PFSK-1 (cell line): ENCODE measurements around the gene OR51A7.

Experiments
- FOXP2 ChIP-seq: optimal IDR thresholded peaks from 2 replicates; pipeline ENCODE3; 2011; ENCODE audit warnings: borderline replicate concordance, control low read depth, inconsistent platforms; ENCODE audit not compliant: insufficient read depth; ENCODE audit errors: extremely low read length, extremely low read depth
- POLR2AphosphoS5 ChIP-seq: IDR thresholded peaks from 2 replicates; pipeline ENCODE4 v1.6.1; 2012; ENCODE audit warnings: low read depth, mild to moderate bottlenecking, control low read depth, low read length, moderate library complexity
- SIN3A ChIP-seq: IDR thresholded peaks from 2 replicates; pipeline ENCODE4 v1.6.1; 2012; ENCODE audit warnings: mild to moderate bottlenecking, low read length, moderate library complexity, borderline replicate concordance; ENCODE audit not compliant: insufficient read depth
- TAF1 ChIP-seq: IDR thresholded peaks from 2 replicates; pipeline ENCODE4 v1.6.1; 2012; ENCODE audit warnings: low read length, control low read depth, borderline replicate concordance; ENCODE audit not compliant: insufficient read depth
- TF ChIP-seq, protein P1 (sequence below), 2 experiments: IDR thresholded peaks; 2 replicates each; pipeline versions ENCODE4 v1.6.1 to v1.8.0; 2011 to 2012; ENCODE audit warnings: low read depth in 2 of 2, low read length in 2 of 2, control low read depth in 1 of 2, inconsistent platforms in 1 of 2, mild to moderate bottlenecking in 1 of 2, moderate library complexity in 1 of 2; ENCODE audit not compliant: insufficient read depth in 1 of 2

The OR51A7 gene

DNA sequence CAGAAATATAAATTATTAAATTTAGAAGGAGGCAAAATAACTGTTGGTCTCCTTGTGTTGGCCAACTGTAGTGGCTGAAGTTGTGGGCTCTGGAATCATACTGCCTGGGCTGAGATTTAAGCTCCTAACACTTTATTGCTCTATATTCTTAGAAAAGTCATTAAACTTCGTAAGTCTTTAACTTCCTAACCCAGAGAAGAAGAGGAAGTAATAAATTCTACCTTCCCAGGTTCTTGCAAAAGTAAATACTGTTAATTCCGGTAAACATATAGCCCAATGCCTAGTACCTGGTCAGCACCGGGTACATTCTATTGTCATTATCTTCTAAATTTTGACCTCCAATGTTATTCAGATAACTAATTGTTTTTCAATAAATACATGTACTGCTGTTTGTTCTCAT is 17.4 kb upstream of the OR51A7 start:
- TF ChIP-seq TAF1 (no peak), POLR2AphosphoS5 (no peak), SIN3A (no peak)
- TF ChIP-seq, protein P1, sequence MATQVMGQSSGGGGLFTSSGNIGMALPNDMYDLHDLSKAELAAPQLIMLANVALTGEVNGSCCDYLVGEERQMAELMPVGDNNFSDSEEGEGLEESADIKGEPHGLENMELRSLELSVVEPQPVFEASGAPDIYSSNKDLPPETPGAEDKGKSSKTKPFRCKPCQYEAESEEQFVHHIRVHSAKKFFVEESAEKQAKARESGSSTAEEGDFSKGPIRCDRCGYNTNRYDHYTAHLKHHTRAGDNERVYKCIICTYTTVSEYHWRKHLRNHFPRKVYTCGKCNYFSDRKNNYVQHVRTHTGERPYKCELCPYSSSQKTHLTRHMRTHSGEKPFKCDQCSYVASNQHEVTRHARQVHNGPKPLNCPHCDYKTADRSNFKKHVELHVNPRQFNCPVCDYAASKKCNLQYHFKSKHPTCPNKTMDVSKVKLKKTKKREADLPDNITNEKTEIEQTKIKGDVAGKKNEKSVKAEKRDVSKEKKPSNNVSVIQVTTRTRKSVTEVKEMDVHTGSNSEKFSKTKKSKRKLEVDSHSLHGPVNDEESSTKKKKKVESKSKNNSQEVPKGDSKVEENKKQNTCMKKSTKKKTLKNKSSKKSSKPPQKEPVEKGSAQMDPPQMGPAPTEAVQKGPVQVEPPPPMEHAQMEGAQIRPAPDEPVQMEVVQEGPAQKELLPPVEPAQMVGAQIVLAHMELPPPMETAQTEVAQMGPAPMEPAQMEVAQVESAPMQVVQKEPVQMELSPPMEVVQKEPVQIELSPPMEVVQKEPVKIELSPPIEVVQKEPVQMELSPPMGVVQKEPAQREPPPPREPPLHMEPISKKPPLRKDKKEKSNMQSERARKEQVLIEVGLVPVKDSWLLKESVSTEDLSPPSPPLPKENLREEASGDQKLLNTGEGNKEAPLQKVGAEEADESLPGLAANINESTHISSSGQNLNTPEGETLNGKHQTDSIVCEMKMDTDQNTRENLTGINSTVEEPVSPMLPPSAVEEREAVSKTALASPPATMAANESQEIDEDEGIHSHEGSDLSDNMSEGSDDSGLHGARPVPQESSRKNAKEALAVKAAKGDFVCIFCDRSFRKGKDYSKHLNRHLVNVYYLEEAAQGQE (IDR thresholded peaks at IDR 0.05; ENCODE audit: insufficient read depth in 1 of 2, low read depth in 2 of 2, low read length in 2 of 2): no peak

DNA sequence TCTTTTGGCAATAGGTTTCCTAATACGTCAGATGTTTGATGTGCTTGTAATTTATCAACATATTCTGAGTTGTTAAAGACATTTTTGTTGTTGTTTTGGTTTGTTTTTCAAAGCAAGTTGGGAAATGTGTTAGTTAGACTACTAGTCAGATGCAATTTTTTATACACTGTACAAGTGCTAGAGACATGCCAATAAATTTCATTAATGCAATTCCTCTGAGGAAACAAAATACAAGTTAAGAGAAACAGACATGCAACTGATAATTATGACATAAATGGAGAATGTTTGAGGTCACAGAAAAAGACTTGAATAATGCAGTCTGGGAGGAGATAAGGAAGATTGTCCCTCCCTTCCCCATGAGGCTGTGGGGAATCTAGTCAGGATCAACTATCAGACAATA is 16.0 kb upstream of the OR51A7 start:
- TF ChIP-seq POLR2AphosphoS5 (no peak), FOXP2 (no peak), TAF1 (no peak), SIN3A (no peak)
- TF ChIP-seq, protein P1 (IDR thresholded peaks at IDR 0.05; ENCODE audit: insufficient read depth in 1 of 2, low read depth in 2 of 2, low read length in 2 of 2): no peak

DNA sequence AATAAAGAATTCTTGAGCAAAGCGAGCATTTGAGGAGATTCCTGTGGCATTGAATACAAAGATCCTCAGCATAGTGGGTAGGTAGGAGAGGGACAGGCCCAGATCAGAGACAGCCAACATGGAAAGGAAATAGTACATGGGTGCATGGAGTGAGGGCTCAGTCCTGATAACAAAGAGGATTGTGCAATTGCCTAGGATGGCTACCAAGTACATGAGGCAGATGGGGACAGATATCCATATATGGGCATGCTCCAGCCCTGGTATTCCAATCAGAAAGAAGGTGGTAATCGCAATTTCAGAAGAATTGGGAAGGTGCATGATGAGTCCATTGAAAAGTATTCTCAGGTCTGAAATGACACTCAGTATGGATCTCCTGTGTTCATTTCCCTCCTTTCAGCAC is 13.3 kb upstream of the OR51A7 start:
- TF ChIP-seq SIN3A: no peak
- TF ChIP-seq POLR2AphosphoS5: no peak
- TF ChIP-seq, protein P1 (IDR thresholded peaks at IDR 0.05; ENCODE audit: insufficient read depth in 1 of 2, low read depth in 2 of 2, low read length in 2 of 2): no peak

DNA sequence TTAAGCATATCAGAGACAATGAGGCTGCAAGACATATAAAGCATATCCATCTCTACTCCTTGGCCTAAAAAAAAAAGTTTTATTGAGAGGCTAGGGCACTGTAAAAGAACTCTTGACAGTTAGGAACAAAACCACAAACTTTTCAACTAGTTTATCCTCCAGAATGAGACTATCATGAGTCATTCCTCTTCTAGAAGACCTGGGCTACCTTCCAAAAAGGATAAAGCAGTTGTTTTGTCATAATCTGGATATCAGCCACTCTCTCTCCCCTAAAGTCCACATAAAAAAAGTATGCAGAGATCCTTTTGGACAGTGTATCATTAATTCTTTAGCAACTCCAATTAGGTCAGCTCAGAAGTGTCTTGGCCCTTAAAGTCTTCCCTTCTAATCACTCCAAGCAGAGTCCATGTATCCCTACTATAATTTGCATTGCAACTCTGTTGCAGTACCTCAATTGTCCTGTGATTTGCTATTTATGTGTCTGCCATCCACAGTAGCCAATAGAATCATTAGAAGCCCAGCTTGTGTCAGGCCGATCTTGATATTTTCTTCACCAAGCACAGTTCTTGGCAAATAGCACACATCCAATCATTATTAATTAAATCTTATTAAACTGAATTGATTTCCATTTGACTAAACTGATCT is 11.5 kb upstream of the OR51A7 start:
- no peak for TF ChIP-seq TAF1
- TF ChIP-seq POLR2AphosphoS5: no peak
- TF ChIP-seq, protein P1 (IDR thresholded peaks at IDR 0.05; ENCODE audit: insufficient read depth in 1 of 2, low read depth in 2 of 2, low read length in 2 of 2): no peak
- TF ChIP-seq SIN3A: no peak

DNA sequence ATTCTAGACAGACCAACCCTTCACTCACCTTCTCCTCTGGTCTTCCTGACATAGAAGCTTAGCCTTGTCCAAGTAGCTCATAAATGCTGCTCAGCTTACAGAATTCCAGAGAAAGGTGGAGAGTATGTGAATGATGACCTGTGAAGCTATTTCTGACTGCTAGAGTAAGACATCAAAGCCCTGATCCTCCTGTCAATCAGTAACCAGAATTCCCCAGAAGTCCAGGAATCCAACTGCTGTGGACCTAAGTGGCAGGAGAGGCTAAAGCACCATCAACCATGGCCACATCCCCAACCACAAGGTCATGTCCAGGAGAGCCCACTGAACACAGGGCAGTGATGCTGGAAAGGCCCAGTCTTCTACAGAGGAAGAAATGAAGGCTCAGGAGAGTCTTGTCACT is 13.0 kb downstream of the OR51A7 start:
- no peak for TF ChIP-seq FOXP2
- no peak for TF ChIP-seq POLR2AphosphoS5
- no peak for TF ChIP-seq TAF1
- TF ChIP-seq, protein P1 (IDR thresholded peaks at IDR 0.05; ENCODE audit: insufficient read depth in 1 of 2, low read depth in 2 of 2, low read length in 2 of 2): no peak
- no peak for TF ChIP-seq SIN3A
